ENCODE measurements around the gene RORC.
"Not testable (repeated sequence)": the region's sequence is repeated elsewhere in the genome, so short reads cannot be mapped to it uniquely, and the experiment has no call there.

RORC gene

GRCh38 chr1:151831605-151832004 lies at the start of gene RORC:
TSS of gene RORC (minus strand) at chr1:151831802. CDS start at chr1:151831764, 38 bp downstream.
- DNase-seq: peak; percentile 17

- DNase-seq: no peak
Measured at GRCh38 chr1:151875419-151876097, 44.0 kb upstream of the RORC start.

GRCh38 chr1:151872776-151873175 lies 41.2 kb upstream of the RORC start:
- not testable (repeated sequence) for DNase-seq

GRCh38 chr1:151871284-151872030 lies 39.9 kb upstream of the RORC start:
- DNase-seq: no peak

GRCh38 chr1:151868486-151868885 lies 36.9 kb upstream of the RORC start:
- no peak for DNase-seq

- no peak for DNase-seq
Measured at GRCh38 chr1:151867765-151868411, 36.3 kb upstream of the RORC start.

- no peak for DNase-seq
Measured at GRCh38 chr1:151867321-151867720, 35.7 kb upstream of the RORC start.

GRCh38 chr1:151864411-151864810 lies 32.8 kb upstream of the RORC start:
- DNase-seq: no peak

- DNase-seq: peak; percentile 40
Measured at GRCh38 chr1:151862604-151863003, 31.0 kb upstream of the RORC start.

- no peak for DNase-seq
Measured at GRCh38 chr1:151860504-151861187, 29.0 kb upstream of the RORC start.

- no peak for DNase-seq
Measured at GRCh38 chr1:151859891-151860293, 28.3 kb upstream of the RORC start.

GRCh38 chr1:151858886-151859665 lies 27.5 kb upstream of the RORC start:
- DNase-seq: no peak

- no peak for DNase-seq
Measured at GRCh38 chr1:151858030-151858746, 26.6 kb upstream of the RORC start.

- no peak for DNase-seq
Measured at GRCh38 chr1:151855933-151856332, 24.3 kb upstream of the RORC start.

GRCh38 chr1:151855516-151855915 lies 23.9 kb upstream of the RORC start:
- not testable (repeated sequence) for DNase-seq

- DNase-seq: no peak
Measured at GRCh38 chr1:151854658-151855057, 23.1 kb upstream of the RORC start.

GRCh38 chr1:151853411-151853943 lies 21.9 kb upstream of the RORC start, which contains the start of gene THEM5:
TSS of gene THEM5 (minus strand) at chr1:151853712. CDS start at chr1:151853565, 147 bp downstream.
- DNase-seq: no peak

- DNase-seq: no peak
Measured at GRCh38 chr1:151852733-151853132, 21.1 kb upstream of the RORC start.

- DNase-seq: no peak
Measured at GRCh38 chr1:151851886-151852285, 20.3 kb upstream of the RORC start.

GRCh38 chr1:151849871-151850270 lies 18.3 kb upstream of the RORC start:
- DNase-seq: no peak

GRCh38 chr1:151849126-151849525 lies 17.5 kb upstream of the RORC start:
- DNase-seq: no peak

Data from DMS53 (cell line).